Activated CD8-positive, alpha-beta memory T cell treated with anti-CD3 and anti-CD28 coated beads, Interleukin-2, amount 50 U/mL, for 1 hour (primary cell): ENCODE measurements around the gene LSR.

ENCODE experiments used
- DNase-seq: peaks from one replicate; pipeline ENCODE4 v3.0.0-alpha.2; 2020; ENCODE audit errors: extremely low read depth

Gene LSR

GRCh38 chr19:35247526-35248309 lies 1.1 kb upstream of the LSR start:
- DNase-seq = no peak

- no peak for DNase-seq
These were observed 495 bp downstream of the LSR start for GRCh38 chr19:35249146-35249847.

- no peak for DNase-seq
These were observed 1.3 kb downstream of the LSR start for GRCh38 chr19:35249848-35250711.

- DNase-seq = no peak
These were observed 2.7 kb downstream of the LSR start for GRCh38 chr19:35251456-35251855.

- DNase-seq = no peak
These were observed 4.8 kb downstream of the LSR start for GRCh38 chr19:35253316-35254286.

GRCh38 chr19:35254341-35255297 lies 5.8 kb downstream of the LSR start:
- DNase-seq = no peak

GRCh38 chr19:35256566-35256965 lies 7.8 kb downstream of the LSR start:
- DNase-seq = no peak

GRCh38 chr19:35257113-35257461 lies 8.3 kb downstream of the LSR start:
- DNase-seq = no peak

GRCh38 chr19:35260694-35261304 lies 12.0 kb downstream of the LSR start:
- DNase-seq = no peak

GRCh38 chr19:35261356-35262100 lies 12.7 kb downstream of the LSR start:
- DNase-seq = no peak

- DNase-seq = no peak
These were observed 13.4 kb downstream of the LSR start for GRCh38 chr19:35262101-35262761.

GRCh38 chr19:35264268-35265125 lies 15.7 kb downstream of the LSR start:
- DNase-seq = no peak

GRCh38 chr19:35265126-35265899 lies 16.5 kb downstream of the LSR start:
- DNase-seq = no peak

GRCh38 chr19:35265900-35266519 lies 17.2 kb downstream of the LSR start:
- DNase-seq = no peak

GRCh38 chr19:35266520-35267352 lies 17.9 kb downstream of the LSR start:
- DNase-seq = no peak
